Dermis blood vessel endothelial cell (primary cell): ENCODE results near the gene PPP1R15A. TPM values are rescaled to one million over a fixed set of nuclear protein-coding genes. Genes with fewer than 3 reads are reported as not detected.
"Not testable (repeated sequence)": the region's sequence is repeated elsewhere in the genome, so short reads cannot be mapped to it uniquely, and the experiment has no call there.

Experiments
- DNase-seq: peaks from one replicate; pipeline ENCODE4 v3.0.0; 2010
- total RNA-seq: library from RNA; depleted of rRNA; stranded (reverse); fragments of >200 nt; gene quantifications from 2 replicates; pipeline ENCODE4 v1.2.3, GENCODE V29; 2014

PPP1R15A gene
- total RNA-seq, 1 donor from 2014 or later, result 59.6 TPM

- DNase-seq, result peak; percentile 38
Observed at GRCh38 chr19:48881741-48882657, 9.8 kb downstream of the PPP1R15A start.

- no peak for DNase-seq
Observed at GRCh38 chr19:48883726-48884125, 11.5 kb downstream of the PPP1R15A start.

GRCh38 chr19:48887861-48888612 is 15.8 kb downstream of the PPP1R15A start:
- DNase-seq, result no peak

- not testable (repeated sequence) for DNase-seq
Observed at GRCh38 chr19:48889496-48889895, 17.3 kb downstream of the PPP1R15A start.

- no peak for DNase-seq
Observed at GRCh38 chr19:48890551-48890950, 18.3 kb downstream of the PPP1R15A start.

- DNase-seq, result no peak
Observed at GRCh38 chr19:48895226-48895625, 23.0 kb downstream of the PPP1R15A start.

- DNase-seq, result peak; percentile 55
Observed at GRCh38 chr19:48896191-48896720, 24.0 kb downstream of the PPP1R15A start.

GRCh38 chr19:48897181-48897580 is 25.0 kb downstream of the PPP1R15A start:
- DNase-seq, result no peak

- DNase-seq, result not testable (repeated sequence)
Observed at GRCh38 chr19:48899386-48899749, 27.1 kb downstream of the PPP1R15A start.

GRCh38 chr19:48899781-48900476 is 27.7 kb downstream of the PPP1R15A start, which contains the start of gene NUCB1:
NUCB1 (plus strand) TSS chr19:48900312; CDS start chr19:48900797, 485 bp downstream.
- peak; percentile 98 for DNase-seq

- peak; percentile 42 for DNase-seq
Observed at GRCh38 chr19:48900477-48901406, 28.5 kb downstream of the PPP1R15A start.

- not testable (repeated sequence) for DNase-seq
Observed at GRCh38 chr19:48902291-48902690, 30.1 kb downstream of the PPP1R15A start.

- DNase-seq, result not testable (repeated sequence)
Observed at GRCh38 chr19:48903788-48904187, 31.6 kb downstream of the PPP1R15A start.

GRCh38 chr19:48905664-48906063 is 33.4 kb downstream of the PPP1R15A start:
- DNase-seq, result no peak

GRCh38 chr19:48906324-48906723 is 34.1 kb downstream of the PPP1R15A start:
- DNase-seq, result no peak

- DNase-seq, result no peak
Observed at GRCh38 chr19:48907671-48908070, 35.5 kb downstream of the PPP1R15A start.

GRCh38 chr19:48909424-48910077 is 37.3 kb downstream of the PPP1R15A start:
- not testable (repeated sequence) for DNase-seq

GRCh38 chr19:48910803-48911202 is 38.6 kb downstream of the PPP1R15A start:
- DNase-seq, result no peak

GRCh38 chr19:48913114-48913889 is 41.1 kb downstream of the PPP1R15A start:
- DNase-seq, result no peak

- DNase-seq, result no peak
Observed at GRCh38 chr19:48914181-48914580, 42.0 kb downstream of the PPP1R15A start.
